HuH-7 (cell line): ENCODE measurements around the gene KRT83.
"Not testable (repeated sequence)": the region's sequence is repeated elsewhere in the genome, so short reads cannot be mapped to it uniquely, and the experiment has no call there.

ENCODE experiments used
- DNase-seq: peaks from one replicate; pipeline ENCODE4 v3.0.0; 2011; ENCODE audit warnings: low spot score

The KRT83 gene

GRCh38 chr12:52286857-52287785, 34.1 kb downstream of the KRT83 start:
- not testable (repeated sequence) for DNase-seq

GRCh38 chr12:52285851-52286530, 35.2 kb downstream of the KRT83 start:
- no peak for DNase-seq

GRCh38 chr12:52285172-52285745, 35.9 kb downstream of the KRT83 start:
- no peak for DNase-seq

- DNase-seq, result no peak
These were observed 36.5 kb downstream of the KRT83 start for GRCh38 chr12:52284562-52285171.

GRCh38 chr12:52280796-52281560, 40.2 kb downstream of the KRT83 start:
- DNase-seq, result no peak

GRCh38 chr12:52280319-52280795, 40.8 kb downstream of the KRT83 start:
- DNase-seq, result no peak

- no peak for DNase-seq
These were observed 41.5 kb downstream of the KRT83 start for GRCh38 chr12:52279422-52280318.

GRCh38 chr12:52278575-52279421, 42.4 kb downstream of the KRT83 start:
- DNase-seq, result peak; percentile 93

GRCh38 chr12:52277486-52278245, 43.5 kb downstream of the KRT83 start:
- no peak for DNase-seq

GRCh38 chr12:52275686-52276085, 45.5 kb downstream of the KRT83 start:
- DNase-seq, result no peak

- no peak for DNase-seq
These were observed 46.6 kb downstream of the KRT83 start, which contains the start of gene KRT86 for GRCh38 chr12:52274521-52275120. KRT86 (plus strand) TSS chr12:52274645; CDS start chr12:52301917, 27,272 bp downstream.

GRCh38 chr12:52271158-52271557, 50.0 kb downstream of the KRT83 start:
- no peak for DNase-seq

- DNase-seq, result no peak
These were observed 50.6 kb downstream of the KRT83 start for GRCh38 chr12:52270541-52271070.

GRCh38 chr12:52268212-52268611, 53.0 kb downstream of the KRT83 start:
- no peak for DNase-seq

GRCh38 chr12:52267699-52268098, 53.5 kb downstream of the KRT83 start:
- DNase-seq, result no peak

GRCh38 chr12:52267266-52267665, 53.9 kb downstream of the KRT83 start:
- no peak for DNase-seq

GRCh38 chr12:52266514-52266913, 54.7 kb downstream of the KRT83 start:
- DNase-seq, result no peak

- DNase-seq, result no peak
These were observed 56.8 kb downstream of the KRT83 start for GRCh38 chr12:52264435-52264825.
